Stimulated activated naive CD4-positive, alpha-beta T cell (primary cell): Measurements from ENCODE around the gene FBXL19.
A peak's percentile ranks its signal among the peaks of the same experiment; 100 is the strongest.

Experiments
- DNase-seq, 6 experiments: peaks; one replicate each; lab custom pipeline; 2025; lab: John Stamatoyannopoulos, UW

FBXL19 gene

GRCh38 chr16:30947541-30947858 is 24.1 kb downstream of the FBXL19 start:
- DNase-seq: no peak

GRCh38 chr16:30947859-30948666 is 24.7 kb downstream of the FBXL19 start:
- peak in 1 of 6 experiments; percentile 27 for DNase-seq

GRCh38 chr16:30948667-30949649 is 25.6 kb downstream of the FBXL19 start, which contains the start of gene ORAI3:
Gene ORAI3, plus strand, starts transcription at chr16:30949068. Its CDS starts 222 bp downstream, at chr16:30949290.
- DNase-seq: peak in 4 of 6 experiments; percentile 22 to 51 (median 37)

GRCh38 chr16:30949650-30950515 is 26.5 kb downstream of the FBXL19 start:
- peak in 3 of 6 experiments; percentile 12 to 35 (median 20) for DNase-seq

GRCh38 chr16:30950516-30951065 is 27.2 kb downstream of the FBXL19 start:
- no peak for DNase-seq

GRCh38 chr16:30951193-30951592 is 27.8 kb downstream of the FBXL19 start:
- no peak for DNase-seq

GRCh38 chr16:30951750-30952149 is 28.4 kb downstream of the FBXL19 start:
- no peak for DNase-seq

GRCh38 chr16:30953111-30953510 is 29.7 kb downstream of the FBXL19 start:
- DNase-seq: no peak

GRCh38 chr16:30953511-30954124 is 30.2 kb downstream of the FBXL19 start:
- DNase-seq: peak; percentile 14 to 33 (median 26)

- no peak for DNase-seq
Observed at GRCh38 chr16:30954993-30955392, 31.6 kb downstream of the FBXL19 start.

- DNase-seq: peak in 5 of 6 experiments; percentile 77 to 88 (median 81)
Observed at GRCh38 chr16:30956601-30957455, 33.5 kb downstream of the FBXL19 start.

- DNase-seq: peak; percentile 94 to 99 (median 96)
Observed at GRCh38 chr16:30957456-30958174, 34.2 kb downstream of the FBXL19 start, which contains the start of gene SETD1A. Gene SETD1A, plus strand, starts transcription at chr16:30957754. Its CDS starts 978 bp downstream, at chr16:30958732.

- peak in 2 of 6 experiments; percentile 65 to 79 for DNase-seq
Observed at GRCh38 chr16:30958175-30959079, 35.1 kb downstream of the FBXL19 start.

- no peak for DNase-seq
Observed at GRCh38 chr16:30961384-30961783, 38.0 kb downstream of the FBXL19 start.

- no peak for DNase-seq
Observed at GRCh38 chr16:30963925-30964511, 40.6 kb downstream of the FBXL19 start.

GRCh38 chr16:30964574-30965226 is 41.3 kb downstream of the FBXL19 start:
- DNase-seq: no peak

- no peak for DNase-seq
Observed at GRCh38 chr16:30965436-30965835, 42.1 kb downstream of the FBXL19 start.
